ENCODE measurements around the gene KMT2B.

- TF ChIP-seq POLR2A (IDR thresholded peaks at IDR 0.05; ENCODE audit: low read length) = no peak
- no peak for TF ChIP-seq GATA1 (IDR thresholded peaks at IDR 0.05; ENCODE audit: low read depth, low read length)
Observed at GRCh38 chr19:35704218-35704617, 13.6 kb upstream of the KMT2B start, which contains the start of gene ZBTB32.
